MCF 10A (cell line): ENCODE data around the gene JPH3. TPM values are rescaled to one million over a fixed set of nuclear protein-coding genes. Genes with fewer than 3 reads are reported as not detected.

Source experiments
- BruUV-seq: library from RNA; stranded (reverse); fragments of 400-500 nt; replicated peaks from 2 replicates; lab custom pipeline; 2021; lab: Mats Ljungman, UMichigan
- CTCF ChIA-PET: fragments of 300-600 bp; sonication (Branson Sonifier 250); formaldehyde crosslinking; extraction: SDS; loops from one replicate; lab custom pipeline; 2021; ENCODE audit warnings: antibody characterized with exemption, inconsistent platforms; lab: Yijun Ruan, JAX
- POLR2A ChIA-PET: fragments of 300-600, 350-650 bp; sonication (Branson Sonifier 250); formaldehyde crosslinking; extraction: SDS; loops from one replicate; lab custom pipeline; 2020; ENCODE audit warnings: antibody characterized with exemption, inconsistent platforms; lab: Yijun Ruan, JAX
- DNase-seq: peaks from one replicate; pipeline ENCODE4 v3.0.0-alpha.2; 2018; ENCODE audit not compliant: unreplicated experiment
- H3K27ac Mint-ChIP-seq: one replicate; pipeline ENCODE4 v1.8.0; 2022; ENCODE audit warnings: mild to moderate bottlenecking, low read depth, mixed read lengths; ENCODE audit not compliant: unreplicated experiment
- H3K27me3 Mint-ChIP-seq: one replicate; pipeline ENCODE4 v1.8.0; 2022; ENCODE audit warnings: mixed read lengths; ENCODE audit not compliant: insufficient read depth, unreplicated experiment
- H3K36me3 Mint-ChIP-seq: one replicate; pipeline ENCODE4 v1.8.0; 2022; ENCODE audit warnings: mild to moderate bottlenecking, moderate library complexity, mixed read lengths; ENCODE audit not compliant: insufficient read depth, unreplicated experiment
- H3K4me1 Mint-ChIP-seq: one replicate; pipeline ENCODE4 v1.8.0; 2022; ENCODE audit warnings: mixed read lengths; ENCODE audit not compliant: insufficient read depth, unreplicated experiment
- H3K4me3 Mint-ChIP-seq: one replicate; pipeline ENCODE4 v1.8.0; 2022; ENCODE audit warnings: mild to moderate bottlenecking, moderate library complexity, mixed read lengths; ENCODE audit not compliant: unreplicated experiment
- H3K9me3 Mint-ChIP-seq: one replicate; pipeline ENCODE4 v1.8.0; 2022; ENCODE audit warnings: mixed read lengths; ENCODE audit not compliant: unreplicated experiment
- intact Hi-C: fragments of 100-400 bp; cut with micrococcal nuclease; formaldehyde crosslinking; loops from 2 replicates; pipeline ENCODE4 v1.14.1; 2022
- total RNA-seq: library from RNA; stranded (reverse); gene quantifications from 2 replicates; pipeline ENCODE4 v1.2.3, GENCODE V29; 2022
- TF ChIP-seq, protein P1 (sequence below): fragments of 200-600 bp; IDR thresholded peaks from one replicate; pipeline ENCODE4 v1.8.0; 2022; ENCODE audit warnings: antibody characterized with exemption, mild to moderate bottlenecking; ENCODE audit not compliant: unreplicated experiment

Gene JPH3
- total RNA-seq, 1 experiment from 2014 or later = not detected

DNA sequence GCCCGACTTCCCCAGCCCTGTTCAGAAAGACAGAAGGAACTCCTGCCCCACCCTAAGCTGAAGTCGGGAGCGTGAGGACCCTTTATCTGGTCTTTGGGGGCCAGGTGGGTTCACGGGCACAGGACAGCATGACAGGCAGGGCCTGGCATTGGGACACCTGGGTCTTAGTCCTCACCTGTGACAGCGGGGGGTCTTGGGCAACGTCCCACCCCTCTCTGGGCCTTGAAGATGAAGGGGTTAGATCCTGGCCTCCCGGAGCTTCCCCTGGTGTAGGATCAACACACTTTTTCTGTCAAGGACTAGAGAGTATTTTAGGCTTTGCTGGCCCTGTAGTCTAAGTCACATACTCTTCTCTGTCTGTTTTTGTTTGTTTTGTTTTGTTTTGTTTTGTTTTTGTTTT, 65.1 kb downstream of the JPH3 start:
- Mint-ChIP-seq H3K4me1 (no peaks in the 10 kb centered on the region), H3K27ac (no peak overlapping the region), H3K36me3 (peaks cover 7% of the 10 kb centered on the region), H3K9me3 (no peaks in the 10 kb centered on the region), H3K4me3 (no peak overlapping the region), H3K27me3 (peaks cover 13% of the 10 kb centered on the region)
- POLR2A ChIA-PET = no interaction called here
- CTCF ChIA-PET = interaction anchor here (0.8 to 1.2 kb wide), 2 partner anchors 32 to 40 kb away, joined by 4 to 5 read pairs; no protein-coding TSS in a partner anchor
- BruUV-seq = no TSS peak
- TF ChIP-seq, protein P1, sequence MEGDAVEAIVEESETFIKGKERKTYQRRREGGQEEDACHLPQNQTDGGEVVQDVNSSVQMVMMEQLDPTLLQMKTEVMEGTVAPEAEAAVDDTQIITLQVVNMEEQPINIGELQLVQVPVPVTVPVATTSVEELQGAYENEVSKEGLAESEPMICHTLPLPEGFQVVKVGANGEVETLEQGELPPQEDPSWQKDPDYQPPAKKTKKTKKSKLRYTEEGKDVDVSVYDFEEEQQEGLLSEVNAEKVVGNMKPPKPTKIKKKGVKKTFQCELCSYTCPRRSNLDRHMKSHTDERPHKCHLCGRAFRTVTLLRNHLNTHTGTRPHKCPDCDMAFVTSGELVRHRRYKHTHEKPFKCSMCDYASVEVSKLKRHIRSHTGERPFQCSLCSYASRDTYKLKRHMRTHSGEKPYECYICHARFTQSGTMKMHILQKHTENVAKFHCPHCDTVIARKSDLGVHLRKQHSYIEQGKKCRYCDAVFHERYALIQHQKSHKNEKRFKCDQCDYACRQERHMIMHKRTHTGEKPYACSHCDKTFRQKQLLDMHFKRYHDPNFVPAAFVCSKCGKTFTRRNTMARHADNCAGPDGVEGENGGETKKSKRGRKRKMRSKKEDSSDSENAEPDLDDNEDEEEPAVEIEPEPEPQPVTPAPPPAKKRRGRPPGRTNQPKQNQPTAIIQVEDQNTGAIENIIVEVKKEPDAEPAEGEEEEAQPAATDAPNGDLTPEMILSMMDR = no peak
- intact Hi-C loops = no loop called here
- no peak for DNase-seq

DNA sequence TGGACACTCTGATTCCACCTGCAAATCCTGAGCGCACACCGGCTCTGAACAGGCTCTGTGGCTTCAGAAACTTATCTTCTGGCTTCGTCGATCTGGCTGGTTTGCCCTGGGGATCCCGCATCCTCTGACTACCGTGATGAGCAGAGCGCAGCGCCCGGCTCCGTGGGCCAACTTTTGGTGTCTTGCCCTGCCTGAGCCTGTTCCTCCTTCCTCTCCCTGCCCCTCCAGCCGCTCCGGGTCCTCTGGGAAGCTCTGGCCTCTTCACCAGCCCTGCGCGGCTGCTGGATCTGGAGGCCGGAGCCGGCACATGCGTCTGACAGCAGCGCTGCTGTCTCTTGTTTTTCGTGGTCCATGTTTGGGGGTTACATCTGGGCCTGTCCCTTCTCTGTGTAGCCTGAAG, 65.6 kb downstream of the JPH3 start:
- no peak for DNase-seq
- ChIA-PET CTCF (interaction anchor here (1.2 kb wide), 1 partner anchor 33 kb away, joined by 5 read pairs; no protein-coding TSS in a partner anchor), POLR2A (no interaction called here)
- intact Hi-C loops = no loop called here
- H3K9me3 Mint-ChIP-seq = no peaks in the 10 kb centered on the region
- H3K27me3 Mint-ChIP-seq = peaks cover 13% of the 10 kb centered on the region
- TF ChIP-seq, protein P1 = no peak
- BruUV-seq = no TSS peak
- no peak overlapping the region for H3K4me3 Mint-ChIP-seq
- H3K36me3 Mint-ChIP-seq = peaks cover 7% of the 10 kb centered on the region
- H3K27ac Mint-ChIP-seq = no peak overlapping the region
- H3K4me1 Mint-ChIP-seq = no peaks in the 10 kb centered on the region

DNA sequence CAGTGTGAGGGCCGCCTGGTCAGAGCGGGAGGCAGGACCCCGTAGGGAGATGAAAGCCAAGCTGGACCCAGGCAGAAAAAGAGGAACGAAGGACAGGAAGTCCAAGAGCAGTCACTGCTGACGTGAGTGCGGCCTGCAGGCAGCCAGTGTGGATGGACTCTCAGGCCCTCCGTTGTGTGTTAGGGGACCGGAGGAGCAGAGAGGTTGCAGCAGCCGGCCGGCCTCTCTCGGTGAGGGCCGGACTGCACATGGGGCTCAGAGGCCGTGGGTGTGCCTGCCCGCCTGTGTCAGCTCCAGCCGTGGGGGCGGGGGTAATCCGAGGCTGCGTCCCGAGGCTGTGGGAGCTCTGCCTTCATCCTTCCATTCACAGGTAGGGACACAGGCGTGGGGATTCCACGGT, 67.4 kb downstream of the JPH3 start:
- intact Hi-C loops = no loop called here
- POLR2A ChIA-PET = no interaction called here
- BruUV-seq = no TSS peak
- DNase-seq = no peak
- Mint-ChIP-seq H3K4me3 (no peak overlapping the region), H3K9me3 (no peaks in the 10 kb centered on the region), H3K27me3 (peaks cover 13% of the 10 kb centered on the region), H3K36me3 (peaks cover 13% of the 10 kb centered on the region), H3K4me1 (no peaks in the 10 kb centered on the region), H3K27ac (no peak overlapping the region)
- TF ChIP-seq, protein P1 = no peak
- CTCF ChIA-PET = interaction anchor here (0.6 kb wide), 1 partner anchor 153 kb away, joined by 5 read pairs; no protein-coding TSS in a partner anchor

DNA sequence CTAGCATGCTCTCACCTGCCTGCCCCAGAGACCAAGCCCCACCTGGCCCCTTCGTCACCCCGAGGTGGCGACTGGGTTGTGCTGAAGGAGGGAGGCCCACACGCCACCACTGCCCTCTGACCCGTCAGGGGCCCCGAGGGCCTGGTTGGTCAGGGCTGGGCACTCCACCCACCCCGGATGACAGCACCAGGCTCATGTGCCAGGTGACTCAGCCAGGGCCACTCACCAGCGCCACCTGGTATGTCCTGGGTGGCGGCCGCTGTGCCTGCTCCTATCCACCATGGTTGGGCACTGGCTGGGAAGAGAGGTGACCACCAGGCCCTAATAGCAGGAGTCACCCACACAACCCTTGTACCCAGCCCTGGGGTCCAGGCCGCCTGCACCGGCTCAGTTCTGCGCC, 68.9 kb downstream of the JPH3 start:
- POLR2A ChIA-PET = no interaction called here
- H3K27ac Mint-ChIP-seq = no peak overlapping the region
- DNase-seq = no peak
- intact Hi-C loops = no loop called here
- peaks cover 13% of the 10 kb centered on the region for H3K36me3 Mint-ChIP-seq
- H3K4me3 Mint-ChIP-seq = no peak overlapping the region
- BruUV-seq = no TSS peak
- H3K4me1 Mint-ChIP-seq = peaks cover 6% of the 10 kb centered on the region
- CTCF ChIA-PET = no interaction called here
- H3K9me3 Mint-ChIP-seq = no peaks in the 10 kb centered on the region
- peaks cover 25% of the 10 kb centered on the region for H3K27me3 Mint-ChIP-seq
- TF ChIP-seq, protein P1 = no peak
